ENCODE results near the gene USE1. TPM values are rescaled to one million over a fixed set of nuclear protein-coding genes. Genes with fewer than 3 reads are reported as not detected.

USE1 gene
- total RNA-seq, 4 donors from 2014 or later = 21.4 to 36.0 (median 27.4) TPM

DNA sequence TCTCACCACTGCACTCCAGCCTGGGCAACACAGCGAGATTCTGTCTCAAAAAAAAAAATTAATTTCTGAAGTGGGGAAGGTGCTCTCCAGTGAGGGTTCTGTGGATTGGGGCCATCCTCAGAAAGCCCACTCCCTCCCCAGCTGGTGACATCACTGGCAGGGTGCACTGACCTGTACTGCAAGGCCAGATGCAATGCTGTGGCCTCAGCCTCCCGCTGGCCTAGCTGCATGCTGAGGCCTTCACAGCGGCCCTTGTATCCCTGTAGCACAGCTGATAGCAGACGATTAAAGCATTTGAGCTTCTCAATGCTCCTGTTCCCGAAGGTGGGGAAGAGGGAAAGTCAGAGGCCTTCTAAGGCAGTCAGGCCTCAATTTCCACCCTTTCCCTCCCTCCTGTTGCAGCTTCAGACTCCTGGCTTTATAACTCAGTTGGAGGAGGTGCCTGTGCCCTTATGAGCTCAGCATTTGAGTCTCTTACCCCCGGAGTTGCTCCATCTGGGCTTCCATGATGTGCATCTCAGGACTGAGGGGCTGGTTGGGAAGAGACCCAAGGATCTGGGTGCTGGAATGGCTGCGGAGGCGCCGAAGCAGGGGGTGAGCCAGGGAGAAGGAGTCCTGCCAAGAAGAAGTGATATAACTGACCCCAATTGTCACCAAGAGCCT is 44.1 kb downstream of the USE1 start:
- no peaks in the 10 kb centered on the region for H3K36me3 ChIP-seq
- H3K27me3 ChIP-seq = no peaks in the 10 kb centered on the region
- TF ChIP-seq, protein P1, sequence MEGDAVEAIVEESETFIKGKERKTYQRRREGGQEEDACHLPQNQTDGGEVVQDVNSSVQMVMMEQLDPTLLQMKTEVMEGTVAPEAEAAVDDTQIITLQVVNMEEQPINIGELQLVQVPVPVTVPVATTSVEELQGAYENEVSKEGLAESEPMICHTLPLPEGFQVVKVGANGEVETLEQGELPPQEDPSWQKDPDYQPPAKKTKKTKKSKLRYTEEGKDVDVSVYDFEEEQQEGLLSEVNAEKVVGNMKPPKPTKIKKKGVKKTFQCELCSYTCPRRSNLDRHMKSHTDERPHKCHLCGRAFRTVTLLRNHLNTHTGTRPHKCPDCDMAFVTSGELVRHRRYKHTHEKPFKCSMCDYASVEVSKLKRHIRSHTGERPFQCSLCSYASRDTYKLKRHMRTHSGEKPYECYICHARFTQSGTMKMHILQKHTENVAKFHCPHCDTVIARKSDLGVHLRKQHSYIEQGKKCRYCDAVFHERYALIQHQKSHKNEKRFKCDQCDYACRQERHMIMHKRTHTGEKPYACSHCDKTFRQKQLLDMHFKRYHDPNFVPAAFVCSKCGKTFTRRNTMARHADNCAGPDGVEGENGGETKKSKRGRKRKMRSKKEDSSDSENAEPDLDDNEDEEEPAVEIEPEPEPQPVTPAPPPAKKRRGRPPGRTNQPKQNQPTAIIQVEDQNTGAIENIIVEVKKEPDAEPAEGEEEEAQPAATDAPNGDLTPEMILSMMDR (IDR thresholded peaks at IDR 0.05) = no peak
- no peak for TF ChIP-seq POLR2A (IDR thresholded peaks at IDR 0.05)
- intact Hi-C loops (cut with DNase I) = no loop called here
- H3K4me1 ChIP-seq = no peaks in the 10 kb centered on the region
- no peaks in the 10 kb centered on the region for H3K9me3 ChIP-seq
- no peak overlapping the region for H3K27ac ChIP-seq
- WGBS, 2 donors = 89 to 99% methylated on average over 9 of the region's 9 CpGs
- no peak for DNase-seq
- H3K4me3 ChIP-seq (replicated peaks in 1 of 3) = no peak overlapping the region

DNA sequence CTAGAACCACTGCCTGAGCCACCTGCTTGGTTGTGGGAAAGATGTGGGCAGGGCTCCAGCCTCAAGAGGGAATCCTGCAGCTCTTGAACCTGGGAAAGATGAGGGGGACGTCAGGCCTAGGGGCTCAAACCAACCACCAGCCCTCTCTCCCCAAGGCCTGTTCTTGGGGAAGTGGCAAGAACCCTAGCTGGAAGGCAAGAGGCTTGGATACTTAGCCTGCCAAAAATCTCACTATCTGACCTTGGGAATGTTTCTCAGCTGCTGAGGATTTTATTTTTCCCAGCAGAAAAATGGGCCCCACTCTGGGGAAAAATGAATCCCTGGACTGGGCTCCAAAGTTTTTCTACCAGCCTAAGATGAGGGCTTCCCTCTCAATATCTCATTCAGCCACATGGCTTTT is 44.8 kb downstream of the USE1 start:
- WGBS, 2 donors = 50 to 67% methylated on average over 1 of the region's 1 CpG
- H3K36me3 ChIP-seq = no peaks in the 10 kb centered on the region
- intact Hi-C loops (cut with DNase I) = loop anchor here (10.0 kb wide), 1 partner anchor 45 kb away; the partner anchor contains the start of gene USE1

DNA sequence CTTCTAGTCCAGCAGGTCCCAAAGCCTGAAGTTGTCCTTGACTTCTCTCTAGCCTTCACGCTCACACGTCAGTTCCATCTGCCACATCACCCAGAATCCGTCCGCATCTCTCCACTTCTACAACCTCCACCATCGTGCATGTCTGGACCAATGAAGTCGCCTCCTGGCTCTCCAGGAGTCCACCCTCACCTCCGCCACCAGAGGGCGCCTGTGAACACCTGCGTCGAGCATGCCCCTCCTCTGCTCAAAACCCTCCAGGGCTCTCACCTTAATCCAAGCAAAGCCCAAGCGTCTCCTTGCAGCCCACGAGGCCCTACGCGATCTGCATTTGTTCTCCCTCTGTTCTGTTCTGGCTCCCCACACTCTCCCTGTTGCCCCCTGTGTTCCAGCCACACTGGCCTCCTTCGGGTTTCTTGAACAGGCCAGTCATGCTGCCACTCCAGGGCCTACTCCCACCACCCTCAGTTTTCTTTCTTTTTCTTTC is 45.7 kb downstream of the USE1 start:
- no peak overlapping the region for H3K27ac ChIP-seq
- WGBS, 2 donors = 18 to 19% methylated on average over 15 of the region's 15 CpGs
- no peak for TF ChIP-seq POLR2A (IDR thresholded peaks at IDR 0.05)
- TF ChIP-seq, protein P1 (IDR thresholded peaks at IDR 0.05) = peak; percentile 66 to 90 (median 88)
- no peaks in the 10 kb centered on the region for H3K36me3 ChIP-seq
- H3K9me3 ChIP-seq = no peaks in the 10 kb centered on the region
- H3K27me3 ChIP-seq = no peaks in the 10 kb centered on the region
- no peaks in the 10 kb centered on the region for H3K4me1 ChIP-seq
- H3K4me3 ChIP-seq (replicated peaks in 1 of 3) = no peak overlapping the region
- DNase-seq = peak; percentile 79 to 88
- intact Hi-C loops (cut with DNase I) = loop anchor here (10.0 kb wide), 1 partner anchor 46 kb away; the partner anchor contains the start of gene USE1

More for the DNA sequence above, 44.8 kb downstream of the USE1 start:
- no peak for DNase-seq
- no peaks in the 10 kb centered on the region for H3K4me1 ChIP-seq
- H3K27ac ChIP-seq = no peak overlapping the region
- no peak for TF ChIP-seq POLR2A (IDR thresholded peaks at IDR 0.05)
- TF ChIP-seq, protein P1 (IDR thresholded peaks at IDR 0.05) = no peak
- H3K4me3 ChIP-seq (replicated peaks in 1 of 3) = no peak overlapping the region
- H3K27me3 ChIP-seq = no peaks in the 10 kb centered on the region
- no peaks in the 10 kb centered on the region for H3K9me3 ChIP-seq

DNA sequence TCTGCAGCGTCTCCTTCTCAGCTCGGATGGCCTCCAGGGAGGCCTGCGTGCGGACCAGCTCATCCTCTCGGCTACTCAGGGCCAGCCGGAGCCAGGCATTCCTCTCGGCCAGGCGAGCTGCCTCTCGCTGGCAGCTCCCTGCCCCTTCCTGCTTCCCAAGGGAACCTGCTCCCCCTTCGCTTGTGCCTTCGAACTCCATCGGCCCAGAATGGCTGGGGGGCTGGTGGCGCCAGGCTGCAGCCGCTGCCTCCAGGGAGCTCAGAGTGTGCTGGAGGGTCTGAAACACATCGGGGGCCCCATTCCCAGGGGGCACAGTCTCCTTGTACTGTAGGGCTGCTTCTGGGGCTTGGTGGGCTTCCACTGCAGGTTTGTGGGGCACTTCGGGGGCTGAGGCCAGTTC is 47.4 kb downstream of the USE1 start:
- no peak for DNase-seq
- H3K27me3 ChIP-seq = no peaks in the 10 kb centered on the region
- H3K36me3 ChIP-seq = no peaks in the 10 kb centered on the region
- WGBS, 2 donors = 56 to 76% methylated on average over 11 to 16 of the region's 16 CpGs
- H3K4me3 ChIP-seq (replicated peaks in 1 of 3) = no peak overlapping the region
- no peaks in the 10 kb centered on the region for H3K4me1 ChIP-seq
- no peak for TF ChIP-seq POLR2A (IDR thresholded peaks at IDR 0.05)
- TF ChIP-seq, protein P1 (IDR thresholded peaks at IDR 0.05) = no peak
- intact Hi-C loops (cut with DNase I) = loop anchor here (10.0 kb wide), 1 partner anchor 48 kb away; the partner anchor contains the start of gene USE1
- H3K27ac ChIP-seq = no peak overlapping the region
- H3K9me3 ChIP-seq = no peaks in the 10 kb centered on the region
